Loucy (cell line): ENCODE results near the gene NADK.

Source experiments
- CTCF ChIP-seq: fragments of 200-600 bp; sonication (generic); conservative IDR thresholded peaks from 2 replicates; pipeline ENCODE4 v1.5.1; 2014; ENCODE audit warnings: mild to moderate bottlenecking, antibody characterized with exemption, low read length
- EZH2phosphoT487 ChIP-seq: fragments of 200-600 bp; IDR thresholded peaks from 2 replicates; pipeline ENCODE4 v1.6.1; 2018; ENCODE audit warnings: antibody characterized with exemption, mild to moderate bottlenecking, moderate library complexity, borderline replicate concordance

- no peak for TF ChIP-seq CTCF
- TF ChIP-seq EZH2phosphoT487 = no peak
Measured at GRCh38 chr1:1755852-1756251, 22.4 kb downstream of the NADK start.
